ENCODE data around the gene KHDRBS1.

Gene KHDRBS1

GRCh38 chr1:32013386-32014198 lies at the start of gene KHDRBS1:
TSS of gene KHDRBS1 (plus strand) at chr1:32013868. CDS start at chr1:32013996, 128 bp downstream.
- TF ChIP-seq GATA3 (IDR thresholded peaks at IDR 0.05; ENCODE audit: low read depth, low read length) (no peak), GATA2 (IDR thresholded peaks at IDR 0.05; ENCODE audit: low read depth, low read length) (no peak)

- no peak for TF ChIP-seq GATA2 (IDR thresholded peaks at IDR 0.05; ENCODE audit: low read depth, low read length)
- TF ChIP-seq GATA3 (IDR thresholded peaks at IDR 0.05; ENCODE audit: low read depth, low read length), result no peak
Measured at GRCh38 chr1:31970873-31971272, 42.8 kb upstream of the KHDRBS1 start.

GRCh38 chr1:31976401-31976800 lies 37.3 kb upstream of the KHDRBS1 start:
- TF ChIP-seq GATA2 (IDR thresholded peaks at IDR 0.05; ENCODE audit: low read depth, low read length) (no peak), GATA3 (IDR thresholded peaks at IDR 0.05; ENCODE audit: low read depth, low read length) (no peak)

- TF ChIP-seq GATA3 (IDR thresholded peaks at IDR 0.05; ENCODE audit: low read depth, low read length) (no peak), GATA2 (IDR thresholded peaks at IDR 0.05; ENCODE audit: low read depth, low read length) (no peak)
Measured at GRCh38 chr1:31977385-31978131, 36.1 kb upstream of the KHDRBS1 start.

GRCh38 chr1:31978843-31979400 lies 34.7 kb upstream of the KHDRBS1 start:
- no peak for TF ChIP-seq GATA3 (IDR thresholded peaks at IDR 0.05; ENCODE audit: low read depth, low read length)
- TF ChIP-seq GATA2 (IDR thresholded peaks at IDR 0.05; ENCODE audit: low read depth, low read length), result no peak

GRCh38 chr1:31980835-31981455 lies 32.7 kb upstream of the KHDRBS1 start:
- TF ChIP-seq GATA3 (IDR thresholded peaks at IDR 0.05; ENCODE audit: low read depth, low read length) (no peak), GATA2 (IDR thresholded peaks at IDR 0.05; ENCODE audit: low read depth, low read length) (no peak)

GRCh38 chr1:31981456-31981839 lies 32.2 kb upstream of the KHDRBS1 start:
- no peak for TF ChIP-seq GATA3 (IDR thresholded peaks at IDR 0.05; ENCODE audit: low read depth, low read length)
- TF ChIP-seq GATA2 (IDR thresholded peaks at IDR 0.05; ENCODE audit: low read depth, low read length), result no peak

GRCh38 chr1:31981972-31982371 lies 31.7 kb upstream of the KHDRBS1 start:
- no peak for TF ChIP-seq GATA2 (IDR thresholded peaks at IDR 0.05; ENCODE audit: low read depth, low read length)
- TF ChIP-seq GATA3 (IDR thresholded peaks at IDR 0.05; ENCODE audit: low read depth, low read length), result no peak

GRCh38 chr1:31984419-31985347 lies 29.0 kb upstream of the KHDRBS1 start:
- TF ChIP-seq GATA2 (IDR thresholded peaks at IDR 0.05; ENCODE audit: low read depth, low read length), result no peak
- no peak for TF ChIP-seq GATA3 (IDR thresholded peaks at IDR 0.05; ENCODE audit: low read depth, low read length)

GRCh38 chr1:31985430-31985829 lies 28.2 kb upstream of the KHDRBS1 start:
- TF ChIP-seq GATA3 (IDR thresholded peaks at IDR 0.05; ENCODE audit: low read depth, low read length), result no peak
- TF ChIP-seq GATA2 (IDR thresholded peaks at IDR 0.05; ENCODE audit: low read depth, low read length), result no peak

- no peak for TF ChIP-seq GATA3 (IDR thresholded peaks at IDR 0.05; ENCODE audit: low read depth, low read length)
Measured at GRCh38 chr1:31987135-31987619, 26.5 kb upstream of the KHDRBS1 start.

GRCh38 chr1:31989964-31990363 lies 23.7 kb upstream of the KHDRBS1 start:
- TF ChIP-seq GATA3 (IDR thresholded peaks at IDR 0.05; ENCODE audit: low read depth, low read length) (no peak), GATA2 (IDR thresholded peaks at IDR 0.05; ENCODE audit: low read depth, low read length) (no peak)

- TF ChIP-seq GATA3 (IDR thresholded peaks at IDR 0.05; ENCODE audit: low read depth, low read length), result no peak
- TF ChIP-seq GATA2 (IDR thresholded peaks at IDR 0.05; ENCODE audit: low read depth, low read length), result no peak
Measured at GRCh38 chr1:31991182-31991581, 22.5 kb upstream of the KHDRBS1 start.

Measured in SH-SY5Y (cell line).